RWPE1 (cell line): ENCODE measurements around the gene SRSF12.

Experiments used
- CTCF ChIA-PET: fragments of 350-600 bp; sonication (Branson Sonifier 250); formaldehyde crosslinking; extraction: SDS; loops from one replicate; lab custom pipeline; 2021; lab: Yijun Ruan, JAX
- POLR2A ChIA-PET: fragments of 400-600 bp; formaldehyde crosslinking; extraction: SDS; loops from one replicate; lab custom pipeline; 2020; ENCODE audit warnings: antibody characterized with exemption; ENCODE audit not compliant: low non-redundant PET; lab: Yijun Ruan, JAX
- DNase-seq: peaks from one replicate; pipeline ENCODE4 v3.0.0; 2012; ENCODE audit warnings: low spot score
- H3K27ac ChIP-seq: fragments of 450-650 bp; 2 replicates; pipeline ENCODE4 v1.5.1; 2017
- TF ChIP-seq, protein P1 (sequence below): fragments of 450-650 bp; conservative IDR thresholded peaks from 2 replicates; pipeline ENCODE4 v1.5.1; 2017; ENCODE audit warnings: low read depth, mild to moderate bottlenecking

Gene SRSF12

DNA sequence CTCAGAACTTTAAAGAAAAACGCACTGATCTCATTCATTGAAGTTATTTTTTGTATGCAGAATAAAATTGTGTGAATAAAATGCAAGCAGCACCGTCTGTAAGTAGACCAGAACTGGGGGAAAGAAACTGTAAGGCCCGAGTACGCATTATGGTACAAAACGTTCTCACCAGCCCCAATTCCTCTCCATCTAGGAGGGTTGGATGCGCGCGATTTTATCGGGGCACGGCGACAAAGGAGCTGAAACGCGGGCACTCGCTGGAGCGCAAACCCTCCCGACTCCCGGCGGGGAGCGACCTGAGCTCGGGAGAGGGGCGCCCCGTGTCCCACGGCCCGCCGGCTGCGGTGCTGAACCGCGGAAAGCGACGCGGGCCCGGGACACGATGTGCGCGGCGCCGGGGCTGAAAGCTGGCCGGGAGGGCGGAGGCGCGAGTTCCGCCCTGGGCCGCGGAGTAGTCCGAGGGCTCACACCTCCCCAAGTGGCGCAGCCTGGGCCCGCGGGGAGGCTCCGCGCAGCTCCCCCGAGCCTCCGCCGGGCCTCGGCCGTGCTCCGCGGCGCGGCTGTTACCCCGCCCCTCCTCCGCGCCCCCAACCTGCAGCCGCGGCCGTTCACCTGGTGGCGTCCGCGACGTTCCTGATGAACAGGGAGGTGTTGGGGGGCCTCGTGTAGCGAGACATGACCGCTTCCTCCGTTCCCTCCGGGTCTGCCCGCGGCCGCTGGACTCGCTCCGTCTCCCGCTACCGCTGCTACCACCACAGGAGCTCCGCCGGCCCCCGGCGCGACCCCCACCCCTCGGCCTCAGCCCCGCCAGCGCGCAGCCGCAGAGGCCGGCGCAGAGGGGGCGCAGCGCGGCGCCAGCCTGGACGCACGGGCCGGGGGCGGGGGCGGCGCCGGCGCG lies at the start of gene SRSF12:
TSS of gene SRSF12 (minus strand) at position 861 of the 898 bp plus-strand sequence. CDS start at position 677, 184 bp downstream.
- H3K27ac ChIP-seq: no peak within 1 kb of the TSS
- POLR2A ChIA-PET: no interaction called here
- CTCF ChIA-PET: interaction anchor here (0.6 to 1.5 kb wide), 4 partner anchors 21 to 1243 kb away, joined by 3 to 7 read pairs (median 4); no protein-coding TSS in a partner anchor
- TF ChIP-seq, protein P1, sequence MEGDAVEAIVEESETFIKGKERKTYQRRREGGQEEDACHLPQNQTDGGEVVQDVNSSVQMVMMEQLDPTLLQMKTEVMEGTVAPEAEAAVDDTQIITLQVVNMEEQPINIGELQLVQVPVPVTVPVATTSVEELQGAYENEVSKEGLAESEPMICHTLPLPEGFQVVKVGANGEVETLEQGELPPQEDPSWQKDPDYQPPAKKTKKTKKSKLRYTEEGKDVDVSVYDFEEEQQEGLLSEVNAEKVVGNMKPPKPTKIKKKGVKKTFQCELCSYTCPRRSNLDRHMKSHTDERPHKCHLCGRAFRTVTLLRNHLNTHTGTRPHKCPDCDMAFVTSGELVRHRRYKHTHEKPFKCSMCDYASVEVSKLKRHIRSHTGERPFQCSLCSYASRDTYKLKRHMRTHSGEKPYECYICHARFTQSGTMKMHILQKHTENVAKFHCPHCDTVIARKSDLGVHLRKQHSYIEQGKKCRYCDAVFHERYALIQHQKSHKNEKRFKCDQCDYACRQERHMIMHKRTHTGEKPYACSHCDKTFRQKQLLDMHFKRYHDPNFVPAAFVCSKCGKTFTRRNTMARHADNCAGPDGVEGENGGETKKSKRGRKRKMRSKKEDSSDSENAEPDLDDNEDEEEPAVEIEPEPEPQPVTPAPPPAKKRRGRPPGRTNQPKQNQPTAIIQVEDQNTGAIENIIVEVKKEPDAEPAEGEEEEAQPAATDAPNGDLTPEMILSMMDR: no peak
- peak; percentile 55 for DNase-seq

DNA sequence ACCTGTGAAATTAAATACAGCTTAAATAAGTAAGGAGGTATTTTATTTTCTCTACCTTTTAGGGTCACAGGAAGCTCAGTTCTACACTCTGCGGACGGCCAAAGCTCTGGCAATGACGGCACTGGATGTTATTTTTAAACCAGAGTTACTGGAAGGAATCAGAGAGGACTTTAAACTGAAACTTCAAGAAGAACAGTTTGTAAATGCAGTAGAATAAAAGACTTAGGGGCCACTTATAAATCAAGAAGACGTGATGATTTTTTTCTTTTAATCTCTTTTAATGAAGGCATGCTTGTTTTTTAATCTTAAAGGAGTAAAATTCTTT lies 44.1 kb upstream of the SRSF12 start:
- CTCF ChIA-PET: interaction anchor here (1.7 kb wide), 1 partner anchor 180 kb away, joined by 3 read pairs; no protein-coding TSS in a partner anchor
- H3K27ac ChIP-seq: no peak overlapping the region
- TF ChIP-seq, protein P1: no peak
- DNase-seq: no peak
- POLR2A ChIA-PET: no interaction called here

DNA sequence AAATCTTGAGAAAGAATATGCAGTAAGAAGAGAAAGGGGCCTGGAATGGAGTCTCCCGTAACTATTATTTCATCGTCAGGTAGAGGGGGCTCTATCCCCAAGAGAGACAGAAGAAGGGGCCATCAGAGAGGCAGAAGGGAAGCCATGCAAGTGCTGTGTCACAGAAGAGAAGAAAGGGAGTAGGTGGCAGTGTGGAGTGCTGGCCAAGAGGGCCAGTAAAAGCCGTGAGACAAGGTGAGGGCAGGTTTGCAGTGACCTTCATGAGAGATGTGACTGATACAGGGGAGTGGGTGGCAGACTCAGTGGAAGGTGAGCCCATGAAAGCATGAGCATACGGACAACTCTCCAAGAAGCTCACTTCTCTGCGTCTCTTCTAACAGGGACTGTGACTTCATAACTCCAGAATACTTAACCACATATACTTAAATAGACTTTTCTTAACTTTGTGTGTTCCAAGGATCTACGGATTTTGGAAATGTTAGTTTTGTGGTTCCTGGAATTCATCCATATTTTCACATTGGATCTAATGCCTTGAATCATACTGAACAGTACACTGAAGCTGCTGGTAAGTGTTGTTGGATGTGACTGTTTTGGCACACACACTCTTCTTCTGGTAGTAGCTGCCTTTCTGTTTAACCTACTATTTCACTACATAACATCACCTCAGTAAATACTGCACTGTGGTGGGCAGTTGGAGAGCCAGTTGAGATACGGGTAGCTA lies 43.6 kb upstream of the SRSF12 start:
- ChIA-PET CTCF (interaction anchor here (1.7 kb wide), 1 partner anchor 179 kb away, joined by 3 read pairs; no protein-coding TSS in a partner anchor), POLR2A (no interaction called here)
- H3K27ac ChIP-seq: no peak overlapping the region
- DNase-seq: no peak
- TF ChIP-seq, protein P1: no peak

DNA sequence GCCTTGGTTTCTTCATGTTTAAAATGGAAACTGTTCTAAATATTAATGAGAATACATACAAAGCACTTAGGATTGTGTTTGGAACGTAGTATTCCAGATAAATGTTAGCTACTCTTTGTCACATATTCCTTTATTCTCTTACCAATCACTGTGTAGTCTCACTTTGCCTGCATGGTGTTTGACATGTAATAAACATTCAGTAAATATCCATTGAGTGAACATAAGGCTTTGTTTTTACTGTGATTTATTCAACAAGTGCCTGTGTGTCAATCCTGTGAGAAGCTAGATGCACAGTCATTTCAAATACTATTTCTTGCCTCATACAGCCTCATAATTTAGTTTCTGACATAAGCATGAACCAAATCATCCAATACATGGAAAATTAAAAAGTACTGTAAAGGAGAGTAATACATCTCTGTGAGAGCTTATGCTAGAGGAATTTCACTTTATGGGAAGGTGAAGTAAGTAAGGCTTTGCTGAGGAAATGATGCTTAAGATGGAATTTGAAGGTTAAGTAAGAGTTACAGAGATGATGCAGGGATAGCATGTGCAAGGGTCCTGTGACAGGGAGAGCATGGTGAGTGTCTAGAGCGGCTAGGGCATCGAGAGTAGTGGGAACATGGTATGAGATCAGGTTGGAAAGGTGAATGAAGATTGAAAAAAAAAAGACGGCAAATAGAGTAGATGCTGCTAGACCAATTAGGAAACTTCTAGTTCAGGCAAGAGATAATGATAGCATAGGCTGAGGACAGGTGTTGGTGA lies 42.6 kb upstream of the SRSF12 start:
- H3K27ac ChIP-seq: no peak overlapping the region
- TF ChIP-seq, protein P1: no peak
- ChIA-PET POLR2A (no interaction called here), CTCF (no interaction called here)
- no peak for DNase-seq

DNA sequence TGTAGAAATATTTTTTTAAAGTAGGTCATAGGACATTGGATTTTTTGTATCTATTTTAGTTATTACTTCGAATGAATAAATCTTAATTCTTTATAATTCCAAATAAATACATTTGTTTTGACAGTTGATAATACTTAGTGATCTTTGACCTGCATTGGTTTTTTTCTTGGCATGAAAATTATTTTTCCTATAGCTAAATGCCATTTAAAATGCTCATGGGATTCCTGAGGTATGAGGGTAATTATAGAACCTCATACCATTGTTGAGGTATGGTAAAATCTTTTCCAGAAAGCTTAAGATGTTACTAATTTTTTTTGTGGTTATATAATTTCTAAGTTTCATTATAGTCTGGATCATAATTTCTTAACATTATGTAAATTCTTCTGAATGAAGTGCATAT lies 36.3 kb upstream of the SRSF12 start:
- TF ChIP-seq, protein P1: no peak
- no peak overlapping the region for H3K27ac ChIP-seq
- ChIA-PET POLR2A (no interaction called here), CTCF (no interaction called here)
- no peak for DNase-seq
